ENCODE results near the gene SYT1. TPM values are rescaled to one million over a fixed set of nuclear protein-coding genes. Genes with fewer than 3 reads are reported as not detected.

The SYT1 gene
- total and polyA plus RNA-seq, 2 donors (not counting 3 experiments of a cell fraction or from before 2014, with no cell fraction given): 3.2 to 15.3 TPM

GRCh38 chr12:79326222-79326621, 461.6 kb downstream of the SYT1 start:
- Histone ChIP-seq H3K79me2 (ENCODE audit: control insufficient read depth, insufficient read depth, low read length) (no peaks in the 10 kb centered on the region), H3K4me1 (ENCODE audit: control insufficient read depth, extremely low read depth, insufficient read depth, low read length) (peaks cover 5% of the 10 kb centered on the region), H4K20me1 (replicated peaks; ENCODE audit: control insufficient read depth, extremely low read depth, insufficient read depth, low read length) (no peaks in the 10 kb centered on the region), H3K27ac (ENCODE audit: insufficient read depth, low read depth, low read length) (no peak overlapping the region), H3K4me3 (replicated peaks in 1 of 3; ENCODE audit: insufficient read depth in 1 of 3, low read depth in 1 of 3, low read length in 3 of 3) (no peak overlapping the region), H3K4me2 (ENCODE audit: insufficient read depth, low read length) (no peak overlapping the region), H3K9me3 (replicated peaks; ENCODE audit: control insufficient read depth, insufficient read depth, low read length) (no peaks in the 10 kb centered on the region), H3K9ac (replicated peaks; ENCODE audit: extremely low read depth, insufficient read depth, low read length) (no peak overlapping the region), H3K36me3 (ENCODE audit: control insufficient read depth in 2 of 2, extremely low read depth in 1 of 2, insufficient read depth in 2 of 2, low read length in 2 of 2) (no peaks in the 10 kb centered on the region), H3K9me1 (replicated peaks; ENCODE audit: control insufficient read depth, extremely low read depth, insufficient read depth, low read length) (no peaks in the 10 kb centered on the region), H2AFZ (ENCODE audit: low read depth, low read length) (no peak overlapping the region), H3K27me3 (ENCODE audit: control insufficient read depth in 2 of 2, insufficient read depth in 2 of 2, low read length in 2 of 2) (no peaks in the 10 kb centered on the region)
- ChIA-PET POLR2A (no interaction called here), CTCF (interaction anchor here (1.5 kb wide), 1 partner anchor 11 kb away, joined by 8 read pairs; no protein-coding TSS in a partner anchor)
- TF ChIP-seq CTCF (IDR thresholded peaks at IDR 0.05; ENCODE audit: extremely low read depth in 1 of 2, insufficient read depth in 1 of 2, low read depth in 1 of 2, low read length in 2 of 2): no peak
- no peak for TF ChIP-seq JUN (IDR thresholded peaks at IDR 0.05; ENCODE audit: borderline replicate concordance, insufficient read depth, insufficient read length, low read depth)
- TF ChIP-seq MAX (IDR thresholded peaks at IDR 0.05; ENCODE audit: insufficient read depth, insufficient read length): no peak
- TF ChIP-seq MYC (IDR thresholded peaks at IDR 0.05; ENCODE audit: low read depth, low read length): no peak
- no peak for TF ChIP-seq EZH2 (IDR thresholded peaks at IDR 0.05; ENCODE audit: borderline replicate concordance, low read depth, low read length, severe bottlenecking)
- TF ChIP-seq GATA2 (IDR thresholded peaks at IDR 0.05; ENCODE audit: insufficient read depth, insufficient read length, low read depth, low read length): no peak
- no peak for TF ChIP-seq POLR2A (IDR thresholded peaks at IDR 0.05; ENCODE audit: low read depth, low read length)
- TF ChIP-seq FOS (IDR thresholded peaks at IDR 0.05; ENCODE audit: borderline replicate concordance, insufficient read depth, low read length): no peak
- TF ChIP-seq POLR2AphosphoS5 (IDR thresholded peaks at IDR 0.05; ENCODE audit: insufficient read depth, low read depth, low read length): no peak
- FAIRE-seq (no peak), DNase-seq (ENCODE audit: low read depth, low spot score) (no peak)
- BruUV-seq (replicated peaks): no TSS peak
- intact Hi-C loops (cut with micrococcal nuclease) (no loop called here), dilution Hi-C loops (cut with MboI; ENCODE audit: extremely low pct_ligation_motif_present, low sequenced_read_pairs) (no loop called here)

Data from endothelial cell of umbilical vein (primary cell).